MM.1S (cell line): Measurements from ENCODE around the gene DNER.

Experiments
- EZH2 ChIP-seq: fragments of 300-600 bp; sonication (generic); optimal IDR thresholded peaks from 2 replicates; pipeline ENCODE3; 2017; ENCODE audit warnings: low read depth, mild to moderate bottlenecking, antibody characterized with exemption, low read length, mixed read lengths
- TF ChIP-seq, protein P1 (sequence below): fragments of 300-600 bp; sonication (generic); IDR thresholded peaks from 2 replicates; pipeline ENCODE4 v1.5.1; 2016; ENCODE audit warnings: antibody characterized with exemption, low read length, mixed read lengths

DNA sequence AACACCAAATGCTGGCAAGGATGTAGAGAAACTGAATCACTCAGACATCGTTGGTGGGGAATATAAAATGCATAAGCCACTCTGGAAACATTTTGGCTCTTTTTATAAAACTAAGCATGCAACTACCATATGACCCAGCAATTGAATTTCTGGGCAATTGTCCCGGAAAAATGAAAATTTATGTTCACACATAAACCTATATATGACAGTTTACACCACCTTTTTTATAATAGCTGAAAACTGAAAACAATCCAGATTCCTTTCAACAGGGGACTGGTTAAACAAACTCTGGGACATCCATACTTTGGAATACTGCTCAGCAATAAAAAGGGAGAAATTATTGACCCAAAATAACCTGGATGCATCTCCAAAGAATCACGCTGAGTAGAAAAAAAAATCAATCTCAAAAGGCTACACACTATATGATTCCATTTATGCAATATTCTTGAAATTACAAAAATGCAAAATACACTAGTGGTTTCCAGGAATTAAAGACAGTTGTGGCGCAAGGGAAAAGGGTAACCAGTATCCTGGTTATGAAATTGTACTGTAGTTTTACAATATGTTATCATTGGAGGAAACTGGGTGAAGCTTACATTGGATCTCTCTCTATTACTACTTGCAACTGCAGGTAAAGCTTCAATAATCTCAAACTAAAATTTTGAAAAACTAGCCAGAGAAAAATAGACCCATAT, 313.0 kb downstream of the DNER start:
- TF ChIP-seq, protein P1, sequence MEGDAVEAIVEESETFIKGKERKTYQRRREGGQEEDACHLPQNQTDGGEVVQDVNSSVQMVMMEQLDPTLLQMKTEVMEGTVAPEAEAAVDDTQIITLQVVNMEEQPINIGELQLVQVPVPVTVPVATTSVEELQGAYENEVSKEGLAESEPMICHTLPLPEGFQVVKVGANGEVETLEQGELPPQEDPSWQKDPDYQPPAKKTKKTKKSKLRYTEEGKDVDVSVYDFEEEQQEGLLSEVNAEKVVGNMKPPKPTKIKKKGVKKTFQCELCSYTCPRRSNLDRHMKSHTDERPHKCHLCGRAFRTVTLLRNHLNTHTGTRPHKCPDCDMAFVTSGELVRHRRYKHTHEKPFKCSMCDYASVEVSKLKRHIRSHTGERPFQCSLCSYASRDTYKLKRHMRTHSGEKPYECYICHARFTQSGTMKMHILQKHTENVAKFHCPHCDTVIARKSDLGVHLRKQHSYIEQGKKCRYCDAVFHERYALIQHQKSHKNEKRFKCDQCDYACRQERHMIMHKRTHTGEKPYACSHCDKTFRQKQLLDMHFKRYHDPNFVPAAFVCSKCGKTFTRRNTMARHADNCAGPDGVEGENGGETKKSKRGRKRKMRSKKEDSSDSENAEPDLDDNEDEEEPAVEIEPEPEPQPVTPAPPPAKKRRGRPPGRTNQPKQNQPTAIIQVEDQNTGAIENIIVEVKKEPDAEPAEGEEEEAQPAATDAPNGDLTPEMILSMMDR: no peak
- TF ChIP-seq EZH2: no peak
